ENCODE data around the gene NUDT11.

- no peak for TF ChIP-seq SAFB2 (IDR thresholded peaks at IDR 0.05; ENCODE audit: borderline replicate concordance, low read depth, low read length, severe bottlenecking)
- TF ChIP-seq CTCF (IDR thresholded peaks at IDR 0.05 in 2 of 3, conservative IDR thresholded peaks at IDR 0.05 in 1 of 3; ENCODE audit: insufficient read depth in 2 of 3, low read depth in 1 of 3, low read length in 3 of 3) = no peak
- no peak for TF ChIP-seq TAF1 (IDR thresholded peaks at IDR 0.05; ENCODE audit: control insufficient read depth, extremely low read depth, insufficient read depth, low read length, severe bottlenecking)
- no peak for TF ChIP-seq SIN3A (IDR thresholded peaks at IDR 0.05; ENCODE audit: borderline replicate concordance in 2 of 2, control insufficient read depth in 1 of 2, low read depth in 2 of 2, low read length in 2 of 2)
- TF ChIP-seq EZH2 (IDR thresholded peaks at IDR 0.05; ENCODE audit: borderline replicate concordance, low read depth, low read length) = no peak
- TF ChIP-seq, protein P1, sequence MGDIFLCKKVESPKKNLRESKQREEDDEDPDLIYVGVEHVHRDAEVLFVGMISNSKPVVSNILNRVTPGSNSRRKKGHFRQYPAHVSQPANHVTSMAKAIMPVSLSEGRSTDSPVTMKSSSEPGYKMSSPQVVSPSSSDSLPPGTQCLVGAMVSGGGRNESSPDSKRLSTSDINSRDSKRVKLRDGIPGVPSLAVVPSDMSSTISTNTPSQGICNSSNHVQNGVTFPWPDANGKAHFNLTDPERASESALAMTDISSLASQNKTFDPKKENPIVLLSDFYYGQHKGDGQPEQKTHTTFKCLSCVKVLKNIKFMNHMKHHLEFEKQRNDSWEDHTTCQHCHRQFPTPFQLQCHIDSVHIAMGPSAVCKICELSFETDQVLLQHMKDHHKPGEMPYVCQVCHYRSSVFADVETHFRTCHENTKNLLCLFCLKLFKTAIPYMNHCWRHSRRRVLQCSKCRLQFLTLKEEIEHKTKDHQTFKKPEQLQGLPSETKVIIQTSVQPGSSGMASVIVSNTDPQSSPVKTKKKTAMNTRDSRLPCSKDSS (IDR thresholded peaks at IDR 0.05; ENCODE audit: low read depth, partially characterized antibody) = no peak
- no peak for TF ChIP-seq AFF4 (CRISPR knock-in tag; IDR thresholded peaks at IDR 0.05)
- TF ChIP-seq POLR2G (IDR thresholded peaks at IDR 0.05; ENCODE audit: low read depth, low read length) = no peak
- no peak for TF ChIP-seq ZC3H8 (IDR thresholded peaks at IDR 0.05)
- no peak for TF ChIP-seq MEF2D (tag; conservative IDR thresholded peaks at IDR 0.05; ENCODE audit: low read depth)
Observed at GRCh38 chrX:51496501-51497291, at the start of gene NUDT11.
